Progenitor cell of endocrine pancreas (in vitro differentiated cells): Measurements from ENCODE around the gene PTTG1IP. TPM values are rescaled to one million over a fixed set of nuclear protein-coding genes. Genes with fewer than 3 reads are reported as not detected.

Source experiments
- DNase-seq: peaks from one replicate; pipeline ENCODE4 v3.0.0; 2021; ENCODE audit warnings: low spot score; ENCODE audit not compliant: unreplicated experiment
- H3K27ac Mint-ChIP-seq: 2 replicates; pipeline ENCODE4 v1.8.0; 2021; ENCODE audit warnings: mild to moderate bottlenecking, moderate library complexity, mixed read lengths
- H3K27me3 Mint-ChIP-seq: 2 replicates; pipeline ENCODE4 v1.8.0; 2021; ENCODE audit warnings: mixed read lengths
- H3K36me3 Mint-ChIP-seq: 2 replicates; pipeline ENCODE4 v1.8.0; 2022; ENCODE audit warnings: mixed read lengths; ENCODE audit not compliant: insufficient read depth
- H3K4me1 Mint-ChIP-seq: 2 replicates; pipeline ENCODE4 v1.8.0; 2021; ENCODE audit warnings: low read depth, mixed read lengths
- H3K4me3 Mint-ChIP-seq: 2 replicates; pipeline ENCODE4 v1.8.0; 2021; ENCODE audit warnings: low read depth, mild to moderate bottlenecking, moderate library complexity, mixed read lengths
- H3K9me3 Mint-ChIP-seq: 2 replicates; pipeline ENCODE4 v1.8.0; 2021; ENCODE audit warnings: low read depth, mixed read lengths
- total RNA-seq: library from RNA; stranded (reverse); gene quantifications from 2 replicates; pipeline ENCODE4 v1.2.1, GENCODE V29; 2021
- TF ChIP-seq, protein P1 (sequence below): fragments of 200-600 bp; sonication (generic); IDR thresholded peaks from one replicate; pipeline ENCODE4 v1.5.0; 2021; ENCODE audit warnings: antibody characterized with exemption, mild to moderate bottlenecking; ENCODE audit not compliant: unreplicated experiment

The PTTG1IP gene
- total RNA-seq, 1 donor from 2014 or later = 221 TPM

DNA sequence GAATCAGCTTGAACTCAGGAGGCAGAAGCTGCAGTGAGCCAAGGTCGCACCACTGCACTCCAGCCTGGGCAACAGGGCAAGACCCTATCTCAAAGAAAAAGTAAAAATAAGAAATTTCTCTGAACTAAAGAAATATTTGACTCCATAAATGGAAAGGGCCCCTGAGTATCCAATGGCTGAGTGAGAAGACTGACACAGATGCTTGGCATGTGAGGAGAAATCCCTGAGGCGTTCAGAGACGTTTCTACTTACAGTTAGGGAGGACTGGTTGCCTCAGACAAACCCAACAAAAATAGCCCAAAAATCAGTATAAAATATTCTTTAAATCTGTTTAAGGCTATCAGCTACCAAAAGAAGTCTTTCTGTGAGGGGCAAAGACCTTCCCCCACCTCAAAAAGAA lies 52.6 kb downstream of the PTTG1IP start:
- Mint-ChIP-seq H3K36me3 (peaks cover 3% of the 10 kb centered on the region), H3K9me3 (peaks cover 18% of the 10 kb centered on the region), H3K27ac (no peak overlapping the region), H3K4me1 (peaks cover 3% of the 10 kb centered on the region), H3K4me3 (no peak overlapping the region), H3K27me3 (no peaks in the 10 kb centered on the region)
- no peak for DNase-seq
- TF ChIP-seq, protein P1, sequence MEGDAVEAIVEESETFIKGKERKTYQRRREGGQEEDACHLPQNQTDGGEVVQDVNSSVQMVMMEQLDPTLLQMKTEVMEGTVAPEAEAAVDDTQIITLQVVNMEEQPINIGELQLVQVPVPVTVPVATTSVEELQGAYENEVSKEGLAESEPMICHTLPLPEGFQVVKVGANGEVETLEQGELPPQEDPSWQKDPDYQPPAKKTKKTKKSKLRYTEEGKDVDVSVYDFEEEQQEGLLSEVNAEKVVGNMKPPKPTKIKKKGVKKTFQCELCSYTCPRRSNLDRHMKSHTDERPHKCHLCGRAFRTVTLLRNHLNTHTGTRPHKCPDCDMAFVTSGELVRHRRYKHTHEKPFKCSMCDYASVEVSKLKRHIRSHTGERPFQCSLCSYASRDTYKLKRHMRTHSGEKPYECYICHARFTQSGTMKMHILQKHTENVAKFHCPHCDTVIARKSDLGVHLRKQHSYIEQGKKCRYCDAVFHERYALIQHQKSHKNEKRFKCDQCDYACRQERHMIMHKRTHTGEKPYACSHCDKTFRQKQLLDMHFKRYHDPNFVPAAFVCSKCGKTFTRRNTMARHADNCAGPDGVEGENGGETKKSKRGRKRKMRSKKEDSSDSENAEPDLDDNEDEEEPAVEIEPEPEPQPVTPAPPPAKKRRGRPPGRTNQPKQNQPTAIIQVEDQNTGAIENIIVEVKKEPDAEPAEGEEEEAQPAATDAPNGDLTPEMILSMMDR = no peak

DNA sequence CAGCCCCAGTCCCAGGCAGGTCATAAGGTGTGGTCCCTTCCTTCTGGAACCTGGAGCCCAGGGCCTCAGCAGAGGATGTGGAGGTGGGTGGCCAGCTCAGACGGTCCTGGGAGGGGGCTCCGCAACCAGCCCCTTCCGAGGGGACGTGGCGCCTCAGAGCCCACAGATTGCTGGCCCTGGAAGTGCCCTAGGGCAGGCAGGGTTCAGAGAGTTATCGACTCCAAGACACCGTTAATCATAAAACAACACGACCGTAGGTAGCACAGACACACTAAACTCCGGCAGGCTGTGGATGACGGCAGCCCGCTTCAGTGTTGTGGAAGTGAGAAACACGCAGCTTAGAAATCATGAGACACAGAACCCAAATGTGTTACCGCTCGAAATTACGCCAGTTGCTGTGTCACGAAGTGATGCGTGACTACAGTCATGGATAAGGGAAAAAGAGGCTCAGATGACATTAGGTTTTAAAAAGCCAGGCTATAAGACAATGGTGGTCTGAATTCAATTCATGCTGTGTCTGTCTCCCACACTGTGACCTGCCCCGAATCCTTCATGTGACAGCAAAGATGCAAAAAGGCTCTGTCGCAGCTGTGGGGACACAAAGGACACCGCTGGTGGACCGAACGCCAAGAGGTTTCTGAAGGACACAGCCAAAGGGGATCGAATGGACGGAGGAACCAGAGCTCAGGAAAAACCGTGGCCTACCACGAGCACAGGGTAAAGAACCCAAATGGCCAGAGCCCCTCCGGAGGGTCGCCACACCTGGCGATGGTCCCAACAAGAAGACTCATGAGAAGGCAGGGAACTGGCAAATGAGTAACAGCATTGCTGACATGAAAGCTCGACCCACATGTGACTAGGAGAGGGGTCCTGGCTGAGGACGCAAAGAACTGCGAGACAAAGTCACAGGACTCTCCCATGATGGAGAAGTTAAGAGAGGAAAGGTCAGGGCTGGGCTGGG lies 53.9 kb downstream of the PTTG1IP start:
- Mint-ChIP-seq H3K36me3 (peaks cover 3% of the 10 kb centered on the region), H3K4me3 (peak overlapping the region; percentile 62), H3K27me3 (no peaks in the 10 kb centered on the region), H3K9me3 (peaks cover 18% of the 10 kb centered on the region), H3K27ac (peak overlapping the region; percentile 45), H3K4me1 (peaks cover 3% of the 10 kb centered on the region)
- TF ChIP-seq, protein P1 = no peak
- DNase-seq = no peak

DNA sequence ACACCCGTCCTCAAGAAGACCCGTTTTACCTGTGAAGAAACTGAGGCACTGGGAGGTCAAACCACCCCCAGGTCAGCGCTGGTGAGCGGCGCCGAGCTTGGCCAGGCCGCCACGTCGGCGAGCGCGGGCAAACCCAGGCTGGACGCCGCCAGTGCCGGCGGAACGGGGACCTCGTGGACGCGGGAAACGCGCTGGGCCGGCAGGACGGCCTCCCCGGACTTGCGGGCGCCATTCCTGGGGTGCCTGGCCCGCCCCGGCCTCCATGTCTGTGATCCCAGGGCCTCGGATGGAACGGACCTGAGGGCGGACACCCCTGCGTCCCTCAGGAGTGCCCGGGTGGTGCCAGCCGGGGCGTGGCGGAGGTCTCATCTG lies 54.9 kb downstream of the PTTG1IP start:
- peaks cover 1% of the 10 kb centered on the region for H3K36me3 Mint-ChIP-seq
- H3K4me3 Mint-ChIP-seq = peak overlapping the region; percentile 62
- peaks cover 16% of the 10 kb centered on the region for H3K9me3 Mint-ChIP-seq
- DNase-seq = no peak
- TF ChIP-seq, protein P1 = no peak
- no peak overlapping the region for H3K27ac Mint-ChIP-seq
- peaks cover 3% of the 10 kb centered on the region for H3K4me1 Mint-ChIP-seq
- H3K27me3 Mint-ChIP-seq = no peaks in the 10 kb centered on the region

DNA sequence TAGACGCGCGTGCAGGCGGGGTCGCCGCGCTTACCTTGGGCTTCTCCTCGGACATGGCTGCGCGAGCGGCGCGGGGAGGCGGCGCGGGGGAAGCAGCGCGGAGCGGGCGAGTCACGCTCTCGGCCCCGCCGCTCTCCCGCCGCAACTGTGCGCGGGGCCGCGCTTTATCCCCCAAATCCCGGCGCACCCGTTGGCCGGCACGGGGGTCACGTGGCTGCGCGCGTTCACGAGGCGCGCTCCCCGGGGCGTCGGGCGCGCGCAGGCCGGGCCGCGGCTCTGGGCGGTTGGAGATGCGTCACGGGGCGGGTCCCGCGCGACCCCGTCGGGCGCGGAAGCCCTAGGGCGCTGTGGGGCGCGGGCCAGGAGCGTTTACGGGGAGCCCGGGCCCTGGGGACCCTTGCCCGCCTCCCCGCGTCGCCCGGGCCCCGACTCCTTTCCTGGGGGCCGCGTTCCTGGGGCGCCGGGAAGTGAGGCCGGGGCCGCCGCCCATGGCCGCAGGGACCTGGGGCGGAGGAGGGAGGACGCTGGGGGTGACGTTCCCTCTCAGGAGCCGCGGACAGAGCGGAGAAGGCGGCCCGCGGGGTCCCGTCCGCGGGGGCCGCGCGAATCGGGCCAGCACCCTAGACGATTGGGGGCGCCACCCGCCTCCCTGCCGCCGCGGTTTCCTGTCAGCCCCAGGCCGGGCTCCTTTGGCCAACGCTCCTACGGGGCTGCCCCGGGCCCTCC lies 55.4 kb downstream of the PTTG1IP start, which contains the start of gene SUMO3:
Gene SUMO3, minus strand, starts transcription at position 149 of the 726 bp plus-strand sequence. Its CDS starts 94 bp downstream, at position 55.
- peaks cover 3% of the 10 kb centered on the region for H3K4me1 Mint-ChIP-seq
- peaks cover 12% of the 10 kb centered on the region for H3K9me3 Mint-ChIP-seq
- H3K27me3 Mint-ChIP-seq = no peaks in the 10 kb centered on the region
- H3K36me3 Mint-ChIP-seq = no peaks in the 10 kb centered on the region
- peak within 1 kb of the TSS; percentile 64 for H3K4me3 Mint-ChIP-seq
- no peak within 1 kb of the TSS for H3K27ac Mint-ChIP-seq
- DNase-seq = peak; percentile 73
- TF ChIP-seq, protein P1 = no peak

DNA sequence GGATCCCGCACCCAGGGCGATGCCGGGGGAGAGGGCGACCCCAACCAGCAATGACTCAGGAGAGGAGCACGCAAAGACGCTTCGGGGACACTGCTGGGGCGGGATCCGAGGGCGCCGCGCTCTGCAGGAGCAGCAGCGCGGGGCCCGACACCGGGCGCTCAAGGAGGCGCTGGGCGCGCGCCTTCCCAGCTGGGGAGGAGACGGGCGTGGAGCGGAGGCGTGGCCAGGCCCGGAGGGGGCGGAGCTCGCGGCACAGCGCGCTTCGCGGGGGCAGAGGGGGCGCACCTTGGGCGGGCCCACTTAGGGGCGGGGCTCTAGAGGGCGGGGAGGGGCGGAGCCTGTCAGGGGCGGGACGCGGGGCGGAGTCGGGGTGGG lies 56.0 kb downstream of the PTTG1IP start:
- H3K27me3 Mint-ChIP-seq = no peaks in the 10 kb centered on the region
- no peak overlapping the region for H3K27ac Mint-ChIP-seq
- DNase-seq = peak; percentile 81
- H3K9me3 Mint-ChIP-seq = peaks cover 7% of the 10 kb centered on the region
- no peaks in the 10 kb centered on the region for H3K36me3 Mint-ChIP-seq
- H3K4me1 Mint-ChIP-seq = peaks cover 3% of the 10 kb centered on the region
- peak overlapping the region; percentile 64 for H3K4me3 Mint-ChIP-seq
- TF ChIP-seq, protein P1 = no peak
